NCI-H345 treated with DMSO at 0.1 percent for 48 hours (cell line): Measurements from ENCODE around the gene HINFP.
A peak's percentile ranks its signal among the peaks of the same experiment; 100 is the strongest.
"Not testable (repeated sequence)": the region's sequence is repeated elsewhere in the genome, so short reads cannot be mapped to it uniquely, and the experiment has no call there.

ENCODE experiments used
- DNase-seq: peaks from one replicate; lab custom pipeline; 2025; ENCODE audit not compliant: unreplicated experiment; lab: John Stamatoyannopoulos, UW

The HINFP gene

GRCh38 chr11:119154178-119154577, 32.8 kb downstream of the HINFP start:
- no peak for DNase-seq

- no peak for DNase-seq
Measured at GRCh38 chr11:119155733-119156492, 34.5 kb downstream of the HINFP start.

GRCh38 chr11:119156496-119156895, 35.1 kb downstream of the HINFP start:
- DNase-seq: no peak

- no peak for DNase-seq
Measured at GRCh38 chr11:119157063-119157462, 35.7 kb downstream of the HINFP start.

- DNase-seq: no peak
Measured at GRCh38 chr11:119158467-119158866, 37.1 kb downstream of the HINFP start.

- no peak for DNase-seq
Measured at GRCh38 chr11:119160151-119160550, 38.8 kb downstream of the HINFP start.

- DNase-seq: no peak
Measured at GRCh38 chr11:119161871-119162270, 40.5 kb downstream of the HINFP start.

GRCh38 chr11:119166368-119167076, 45.1 kb downstream of the HINFP start:
- DNase-seq: no peak

GRCh38 chr11:119167077-119167458, 45.7 kb downstream of the HINFP start:
- DNase-seq: not testable (repeated sequence)

- DNase-seq: no peak
Measured at GRCh38 chr11:119167933-119168332, 46.6 kb downstream of the HINFP start.

- DNase-seq: peak; percentile 28
Measured at GRCh38 chr11:119168471-119169281, 47.3 kb downstream of the HINFP start, which contains the start of gene NLRX1. Gene NLRX1 (plus strand): TSS chr11:119168725. CDS start chr11:119171404, 2,679 bp downstream.

GRCh38 chr11:119169282-119169719, 47.9 kb downstream of the HINFP start:
- DNase-seq: no peak

GRCh38 chr11:119172513-119172912, 51.1 kb downstream of the HINFP start:
- DNase-seq: no peak

GRCh38 chr11:119173453-119173852, 52.1 kb downstream of the HINFP start:
- no peak for DNase-seq

- no peak for DNase-seq
Measured at GRCh38 chr11:119175493-119176077, 54.2 kb downstream of the HINFP start.

GRCh38 chr11:119178166-119178680, 56.8 kb downstream of the HINFP start:
- no peak for DNase-seq

GRCh38 chr11:119179342-119179741, 58.0 kb downstream of the HINFP start:
- no peak for DNase-seq

GRCh38 chr11:119179983-119180382, 58.6 kb downstream of the HINFP start:
- peak; percentile 67 for DNase-seq

GRCh38 chr11:119180729-119181676, 59.6 kb downstream of the HINFP start:
- no peak for DNase-seq
